SKM-1 (cell line): ENCODE data around the gene PAM.

ENCODE experiments used
- DNase-seq: peaks from one replicate; lab custom pipeline; 2025; ENCODE audit not compliant: unreplicated experiment; lab: John Stamatoyannopoulos, UW

The PAM gene

DNA sequence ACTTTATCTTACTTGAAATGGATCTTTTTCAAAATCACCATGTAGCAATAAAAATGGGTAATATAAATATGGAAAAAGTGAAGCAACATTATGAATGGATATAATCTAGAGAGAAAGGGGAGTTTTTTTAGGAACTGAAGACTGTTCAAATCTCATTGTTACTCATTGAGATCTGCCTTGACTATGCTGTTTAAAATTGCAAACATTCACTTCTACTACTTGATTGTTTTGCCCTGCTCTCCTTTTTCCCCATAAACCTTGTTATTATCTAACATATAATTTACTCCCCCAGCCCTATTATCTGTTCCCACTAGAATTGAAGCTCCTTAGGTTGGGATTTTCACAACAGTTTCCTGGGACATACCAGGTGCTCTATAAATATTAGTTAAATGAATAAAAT lies 22.0 kb downstream of the PAM start:
- DNase-seq = no peak

DNA sequence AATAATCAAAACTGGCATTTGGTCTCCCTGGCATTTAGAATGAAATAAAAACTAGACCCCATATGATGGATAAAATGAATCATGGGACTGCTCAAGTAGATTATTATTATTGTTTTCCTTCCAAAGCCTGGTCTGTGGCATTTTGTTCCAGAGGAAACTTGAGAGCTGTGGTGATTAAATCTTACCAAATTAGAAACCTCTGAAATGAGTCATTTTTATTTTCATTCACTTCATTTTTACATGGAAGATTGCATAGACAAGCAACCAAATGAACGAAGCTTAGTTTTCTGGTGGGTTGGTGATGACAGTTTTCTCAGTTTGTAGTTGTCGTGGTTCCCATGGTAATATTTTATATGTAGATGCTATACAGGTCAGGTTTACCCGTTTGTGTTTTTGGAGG lies 23.4 kb downstream of the PAM start:
- no peak for DNase-seq

DNA sequence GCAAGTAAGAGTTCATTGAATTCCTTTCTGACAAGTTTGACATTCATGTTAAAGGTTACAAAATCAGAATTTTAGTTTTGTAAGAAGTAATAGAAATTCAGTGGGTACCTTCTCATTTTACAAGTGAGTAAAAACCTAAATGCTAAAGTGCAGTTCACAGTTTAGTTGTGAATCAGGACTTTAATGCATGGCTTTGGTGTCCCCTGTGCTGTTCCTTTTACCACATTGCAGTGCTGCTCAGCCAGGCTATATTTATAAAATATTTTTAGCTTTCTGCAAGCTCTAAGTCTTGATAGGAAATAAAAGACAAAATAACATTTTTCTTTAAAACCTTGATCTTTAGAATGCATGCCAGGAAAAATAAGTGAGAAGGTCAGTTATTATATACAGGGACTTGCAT lies 26.3 kb downstream of the PAM start:
- no peak for DNase-seq

DNA sequence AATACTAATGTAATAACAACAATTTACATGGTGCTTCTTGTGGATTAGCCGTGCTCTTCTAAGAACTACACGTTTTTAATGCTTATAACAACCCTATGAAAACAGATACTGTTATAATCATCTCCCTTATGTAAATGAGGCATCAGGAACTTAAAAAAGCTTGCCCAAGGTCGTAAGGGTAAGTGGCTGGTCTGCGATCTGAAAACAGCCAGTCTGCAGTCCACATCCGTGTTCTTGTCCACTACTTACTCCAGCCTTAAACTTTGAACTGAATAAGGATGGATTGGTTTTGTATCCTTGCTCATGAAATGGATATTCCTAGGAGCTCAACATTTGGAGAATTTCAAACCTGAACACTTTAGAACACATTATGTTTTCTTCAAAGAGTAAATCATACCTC lies 26.7 kb downstream of the PAM start:
- no peak for DNase-seq

DNA sequence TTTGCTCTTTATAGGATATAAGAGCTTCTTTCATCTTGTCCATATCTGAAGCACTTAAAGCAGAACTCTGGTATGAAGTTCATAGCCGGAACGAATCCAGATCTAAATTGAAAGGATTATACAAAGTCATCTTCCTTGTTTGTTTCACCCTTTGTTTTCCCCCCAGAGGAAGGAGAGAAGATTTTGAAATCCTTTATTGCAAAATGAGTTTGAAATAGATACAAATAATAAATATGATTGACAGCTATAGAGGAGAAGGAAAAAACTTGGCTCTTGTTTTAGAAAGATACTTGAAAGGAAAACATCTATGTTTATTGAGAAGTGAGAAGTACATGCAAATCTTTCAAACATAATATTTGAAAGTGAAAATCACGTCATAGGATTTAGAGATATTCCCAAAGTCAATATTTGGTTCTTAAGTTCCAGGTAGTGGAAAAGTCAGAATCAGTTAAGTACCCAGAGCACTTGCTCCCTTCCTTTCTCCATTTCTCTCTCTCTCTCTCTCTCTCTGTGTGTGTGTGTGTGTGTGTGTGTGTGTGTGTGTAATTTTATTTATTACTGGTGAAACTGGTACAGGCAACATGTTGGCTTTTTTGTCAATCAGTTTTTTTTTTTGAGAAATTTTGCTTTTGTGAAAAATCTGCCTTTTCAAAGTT lies 27.2 kb downstream of the PAM start:
- DNase-seq = no peak

DNA sequence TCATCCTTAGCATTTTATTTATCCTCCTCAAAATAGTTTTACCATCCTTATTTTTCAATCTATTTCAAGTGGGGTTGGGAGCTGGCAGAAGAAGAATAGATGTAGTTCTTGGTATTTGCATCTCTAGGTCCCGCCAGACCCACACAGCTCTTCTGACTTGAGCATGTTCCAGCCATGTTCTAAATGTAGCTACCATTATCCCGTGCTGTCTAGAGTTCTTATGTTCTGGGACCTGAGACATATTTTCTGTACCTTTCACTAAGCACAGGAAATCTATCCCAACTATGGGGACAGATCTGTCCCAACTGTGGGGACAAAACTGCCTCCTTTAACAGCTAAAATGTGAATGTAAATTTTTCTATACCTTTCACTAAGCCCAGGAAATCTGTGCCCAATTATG lies 32.0 kb downstream of the PAM start:
- DNase-seq = no peak

DNA sequence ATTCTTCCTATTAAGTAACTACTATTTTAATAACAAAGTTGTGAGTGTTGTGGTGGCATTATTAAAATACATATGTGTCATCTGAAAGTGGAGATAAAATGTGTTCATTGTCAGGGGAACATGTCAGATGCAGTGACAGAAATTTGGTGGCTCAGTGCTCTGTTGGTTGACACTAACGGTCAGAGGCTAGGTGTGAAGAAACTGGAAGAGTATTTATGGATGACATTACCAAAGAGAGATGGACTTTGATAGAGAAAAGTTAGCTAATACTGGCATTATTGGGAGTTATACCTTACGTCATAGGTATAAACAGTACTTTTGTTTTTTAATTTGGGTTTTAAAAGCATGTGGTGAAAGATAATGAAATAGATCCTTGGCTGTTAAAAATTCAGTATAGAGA lies 33.7 kb downstream of the PAM start:
- no peak for DNase-seq

DNA sequence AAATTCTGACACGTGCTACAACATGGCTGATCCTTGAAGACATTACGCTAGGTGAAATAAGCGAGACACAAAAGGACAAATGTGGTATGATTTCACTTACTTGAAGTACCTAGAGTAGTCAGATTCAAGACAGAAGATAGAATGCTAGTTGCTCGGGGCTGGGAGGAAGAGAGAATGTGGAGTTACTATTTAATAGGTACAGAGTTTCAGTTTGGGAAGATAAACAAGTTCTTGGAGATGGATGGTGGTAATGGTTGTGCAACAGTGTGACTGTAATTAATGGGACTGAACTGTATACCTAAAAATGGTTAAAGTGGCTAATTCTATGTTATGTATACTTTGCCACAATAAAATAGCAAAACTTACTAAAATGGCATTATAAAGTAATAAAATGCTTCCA lies 34.4 kb downstream of the PAM start:
- DNase-seq = no peak

DNA sequence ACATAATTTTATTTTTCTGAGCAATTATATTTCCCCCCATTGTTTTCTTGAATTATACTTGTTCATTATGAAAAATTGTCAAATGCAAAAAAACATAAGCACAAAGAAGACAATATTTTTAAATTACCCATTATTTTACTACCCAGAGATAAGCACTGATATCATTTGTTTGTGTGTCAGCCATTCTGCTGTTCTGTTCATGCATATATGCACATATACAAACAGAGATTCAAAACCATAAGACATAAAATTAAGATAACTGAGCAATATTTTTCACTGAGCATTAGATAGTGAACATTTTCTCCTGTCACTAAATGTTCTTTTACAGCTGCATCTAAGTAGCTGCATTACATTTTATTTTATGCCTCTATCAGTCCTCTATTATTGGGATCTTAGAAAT lies 35.6 kb downstream of the PAM start:
- DNase-seq = no peak

DNA sequence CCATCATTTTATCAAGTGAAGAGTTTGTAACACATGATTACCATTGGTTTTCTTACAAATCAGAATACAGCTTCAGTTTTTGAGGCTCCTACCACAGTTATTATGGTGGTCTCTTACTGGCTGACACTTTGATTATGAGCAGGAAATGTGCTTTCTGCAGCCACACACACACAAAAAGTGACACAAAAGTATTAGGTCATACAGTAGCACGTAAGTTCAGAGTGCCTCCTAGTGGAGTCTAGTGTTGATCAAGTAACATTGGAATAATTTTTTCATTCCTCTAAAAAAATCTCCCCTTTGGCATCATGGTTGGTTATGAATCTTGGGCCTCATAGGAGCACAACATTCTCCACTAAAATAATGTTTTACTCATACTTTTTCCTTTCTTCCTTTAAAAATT lies 37.6 kb downstream of the PAM start:
- DNase-seq = no peak

DNA sequence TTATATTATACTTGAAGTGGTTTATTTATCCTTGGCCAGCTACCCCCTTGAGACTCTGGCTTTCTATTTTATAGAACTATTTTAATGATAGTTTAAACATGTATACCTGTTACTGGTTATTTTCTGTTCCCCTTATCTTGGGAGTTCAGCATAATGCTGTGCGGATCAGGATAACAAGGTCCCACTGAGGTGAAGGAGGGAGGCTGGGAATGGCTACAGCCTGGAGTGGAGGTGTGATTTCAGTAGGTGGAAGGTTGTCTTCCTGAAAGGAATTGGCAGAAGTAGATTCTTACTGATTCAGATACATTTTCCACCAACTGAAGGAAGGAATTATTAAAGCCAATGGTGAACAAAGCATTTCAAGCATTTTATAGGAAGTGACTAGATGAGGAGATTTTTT lies 38.9 kb downstream of the PAM start:
- DNase-seq = no peak

DNA sequence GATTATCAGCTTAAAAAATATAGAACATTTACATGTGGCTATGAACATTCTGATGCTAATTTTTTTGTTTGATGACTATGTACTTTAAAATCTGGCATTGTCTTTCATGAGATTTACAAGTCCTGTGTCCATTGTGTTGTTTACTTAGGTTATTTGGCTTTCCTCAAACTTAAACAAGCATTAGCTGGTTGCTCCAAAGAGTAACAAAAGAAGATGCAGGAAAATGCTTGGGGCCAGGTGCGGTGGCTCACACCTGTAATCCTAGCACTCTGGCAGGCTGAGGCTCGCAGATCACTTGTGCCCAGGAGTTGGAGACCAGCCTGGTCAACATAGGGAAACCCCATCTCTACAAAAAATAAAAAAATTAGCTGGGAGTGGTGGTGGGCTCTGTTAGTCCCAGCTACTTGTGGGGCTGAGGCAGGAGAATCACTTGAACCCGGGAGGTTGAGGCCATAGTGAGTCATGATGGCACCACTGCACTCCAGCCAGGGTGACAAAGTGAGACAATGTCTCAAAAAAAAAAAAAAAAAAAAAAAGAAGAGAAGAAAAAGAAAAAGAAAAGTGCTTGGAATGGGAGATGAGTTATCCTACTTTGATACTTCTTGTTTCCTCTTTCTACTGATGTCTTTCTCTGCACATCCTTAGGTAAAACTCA lies 39.7 kb downstream of the PAM start:
- no peak for DNase-seq

DNA sequence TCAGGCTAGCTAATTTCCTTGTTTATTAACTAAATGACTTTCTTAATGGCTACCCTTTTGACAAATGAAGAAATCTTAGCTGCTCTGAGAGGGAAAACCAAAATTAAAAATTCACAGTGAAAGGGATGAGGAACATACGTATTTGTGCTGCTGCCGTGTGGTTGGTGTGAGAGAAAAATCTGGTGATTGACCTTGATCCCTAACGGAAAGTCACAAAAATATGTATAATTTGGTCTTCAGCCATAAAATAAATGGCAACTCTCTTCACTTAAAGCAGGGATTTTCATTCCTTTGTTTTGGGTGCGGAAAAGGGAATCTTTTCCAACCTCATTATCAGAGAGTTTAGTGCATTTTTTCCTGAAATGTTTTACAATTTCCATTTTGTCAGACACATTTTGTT lies 40.4 kb downstream of the PAM start:
- no peak for DNase-seq

DNA sequence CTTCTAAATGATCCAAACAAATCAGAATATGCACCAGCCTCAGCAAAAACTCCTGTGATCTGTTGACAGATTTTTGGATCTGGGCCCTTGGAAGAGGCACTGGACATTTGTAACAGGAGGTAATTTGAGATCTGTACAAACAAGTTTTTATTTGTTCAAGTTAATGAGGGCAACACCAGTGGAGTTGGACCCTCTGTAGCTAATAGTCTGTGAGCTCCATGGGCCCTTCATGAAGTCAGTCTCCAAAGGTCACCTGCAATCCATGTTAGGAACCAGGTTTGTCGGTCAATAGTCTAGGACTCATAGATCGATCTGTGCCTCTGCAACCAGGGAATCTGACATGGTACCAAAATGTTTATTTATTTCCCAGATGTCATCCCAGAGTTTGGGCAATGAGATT lies 40.9 kb downstream of the PAM start:
- DNase-seq = no peak

DNA sequence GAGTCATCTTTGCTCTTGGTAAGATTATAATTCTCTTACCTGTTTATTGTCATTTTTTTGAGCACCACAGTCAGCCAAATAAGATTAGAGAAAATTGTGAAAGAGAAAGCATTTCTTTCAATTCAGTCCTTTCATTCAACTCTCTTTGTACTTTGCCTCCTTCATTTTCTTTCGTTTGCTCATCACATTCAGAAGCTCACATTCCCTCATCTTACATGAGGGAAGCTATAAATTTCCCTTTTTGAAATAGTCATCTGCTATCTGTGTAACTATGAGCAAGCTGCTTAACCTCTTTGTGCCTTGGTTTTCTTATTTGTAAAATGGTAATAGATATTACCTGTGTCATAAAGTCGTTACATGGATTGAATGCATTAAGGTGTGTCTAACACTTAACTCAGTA lies 41.4 kb downstream of the PAM start:
- no peak for DNase-seq

DNA sequence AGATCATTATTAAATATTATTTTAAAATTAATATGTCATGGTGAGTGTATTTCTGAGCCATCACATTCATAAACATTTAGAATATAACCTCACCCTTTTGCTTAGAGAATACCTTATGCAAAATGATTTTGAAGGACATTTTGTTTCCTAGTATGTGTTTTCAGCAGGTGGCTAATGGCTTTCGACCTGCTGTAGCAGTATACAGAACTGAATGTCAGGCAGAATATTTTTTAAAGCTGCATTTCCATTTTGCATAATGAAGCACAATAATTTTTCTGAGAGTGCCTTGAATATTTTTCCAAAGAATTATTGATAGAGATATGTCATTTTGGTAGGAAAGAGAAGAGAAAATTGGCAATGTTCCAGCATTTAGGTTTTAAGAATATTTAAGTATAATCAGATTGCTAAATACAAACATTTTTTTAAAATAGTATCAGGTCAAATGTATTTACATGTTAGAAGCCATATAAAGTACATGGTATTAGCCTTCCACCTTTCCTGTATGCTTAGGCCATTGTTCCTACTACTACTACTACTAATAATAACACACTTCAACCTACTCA lies 42.3 kb downstream of the PAM start:
- no peak for DNase-seq

DNA sequence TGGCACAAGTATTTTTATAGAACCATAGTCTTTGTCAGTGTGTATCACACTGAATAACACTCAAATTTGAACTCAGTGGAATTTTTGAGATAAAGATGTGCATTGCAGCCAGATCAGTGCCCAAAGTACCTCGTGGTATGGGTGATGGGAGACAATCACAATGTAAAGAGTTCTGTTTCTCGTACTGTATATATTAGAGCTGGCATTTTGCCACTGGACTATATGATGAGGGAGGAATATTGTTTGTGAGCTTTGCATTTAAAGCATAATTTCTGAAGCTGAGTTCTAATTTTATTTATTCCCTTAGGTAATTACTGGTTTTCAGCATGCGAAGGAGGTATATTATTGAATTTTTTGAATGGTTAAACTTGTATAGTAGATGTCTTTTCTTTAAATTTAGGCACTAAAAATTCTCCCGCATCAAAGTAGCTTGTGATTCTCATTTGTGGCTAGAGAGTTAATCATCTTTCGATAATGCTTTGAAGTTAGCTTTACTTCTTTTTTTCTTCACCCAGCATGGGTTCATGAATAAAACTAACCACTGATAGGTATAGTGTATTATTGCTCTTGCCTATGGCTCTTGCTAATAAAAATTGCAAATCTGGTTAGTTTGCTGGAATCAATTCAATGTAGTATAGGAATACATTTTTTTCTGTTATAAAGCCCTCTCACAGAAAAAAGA lies 43.1 kb downstream of the PAM start:
- no peak for DNase-seq

DNA sequence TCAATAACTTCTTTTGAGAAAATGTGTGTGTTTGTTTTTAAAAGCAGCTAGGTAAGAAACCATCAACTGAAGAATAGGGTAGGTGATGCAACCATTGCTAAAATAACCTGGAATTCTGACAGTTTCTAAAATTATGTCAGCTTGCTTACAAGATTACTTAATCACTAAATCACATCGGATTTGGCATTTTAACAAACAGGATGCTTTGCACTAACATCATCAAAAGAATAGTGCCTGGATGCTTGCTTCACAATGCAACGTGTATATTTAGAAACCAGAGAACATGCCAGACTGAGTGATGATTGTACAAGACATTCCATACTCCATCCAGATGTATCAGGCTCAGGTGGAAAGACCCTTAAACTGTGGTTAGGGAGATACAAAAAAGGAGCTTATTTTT lies 43.9 kb downstream of the PAM start:
- no peak for DNase-seq

DNA sequence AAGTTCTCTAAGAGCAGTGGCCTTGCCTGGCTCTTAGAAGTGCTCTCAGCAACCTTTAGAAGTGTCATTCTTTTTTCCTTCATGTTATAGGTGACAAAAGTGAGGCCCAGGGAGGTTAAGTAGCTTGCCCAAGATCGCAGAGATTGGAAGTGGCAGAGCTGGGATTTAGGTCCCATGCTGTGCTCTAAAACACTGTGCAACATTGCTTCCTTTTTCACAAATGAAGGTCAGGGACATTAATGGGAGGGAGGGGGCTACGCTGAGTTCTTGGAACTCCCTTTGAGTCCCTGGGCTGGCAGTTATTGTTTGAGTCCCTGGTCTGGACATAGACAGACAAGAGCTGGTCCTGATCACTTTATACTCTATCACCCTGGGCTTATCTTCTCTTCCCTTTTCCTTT lies 45.3 kb downstream of the PAM start:
- DNase-seq = no peak

DNA sequence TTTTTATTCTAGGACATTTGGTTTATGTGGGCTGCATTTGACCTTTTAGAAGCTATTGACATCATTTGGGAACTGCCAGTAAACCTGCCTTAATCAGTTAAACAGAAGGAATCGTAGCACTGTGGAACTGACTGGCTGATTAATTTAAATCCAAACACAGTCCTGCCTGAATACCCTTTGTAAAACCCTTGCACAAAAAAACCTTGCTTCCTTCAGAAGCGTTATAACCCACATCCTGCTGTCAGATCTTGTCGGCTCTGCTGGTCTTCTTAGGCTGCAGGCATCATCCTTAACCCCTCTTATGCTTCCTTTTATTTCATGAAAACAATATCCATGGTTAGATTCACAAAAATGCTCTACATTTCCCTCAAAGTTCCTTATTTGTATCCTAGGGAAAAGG lies 46.3 kb downstream of the PAM start:
- no peak for DNase-seq

DNA sequence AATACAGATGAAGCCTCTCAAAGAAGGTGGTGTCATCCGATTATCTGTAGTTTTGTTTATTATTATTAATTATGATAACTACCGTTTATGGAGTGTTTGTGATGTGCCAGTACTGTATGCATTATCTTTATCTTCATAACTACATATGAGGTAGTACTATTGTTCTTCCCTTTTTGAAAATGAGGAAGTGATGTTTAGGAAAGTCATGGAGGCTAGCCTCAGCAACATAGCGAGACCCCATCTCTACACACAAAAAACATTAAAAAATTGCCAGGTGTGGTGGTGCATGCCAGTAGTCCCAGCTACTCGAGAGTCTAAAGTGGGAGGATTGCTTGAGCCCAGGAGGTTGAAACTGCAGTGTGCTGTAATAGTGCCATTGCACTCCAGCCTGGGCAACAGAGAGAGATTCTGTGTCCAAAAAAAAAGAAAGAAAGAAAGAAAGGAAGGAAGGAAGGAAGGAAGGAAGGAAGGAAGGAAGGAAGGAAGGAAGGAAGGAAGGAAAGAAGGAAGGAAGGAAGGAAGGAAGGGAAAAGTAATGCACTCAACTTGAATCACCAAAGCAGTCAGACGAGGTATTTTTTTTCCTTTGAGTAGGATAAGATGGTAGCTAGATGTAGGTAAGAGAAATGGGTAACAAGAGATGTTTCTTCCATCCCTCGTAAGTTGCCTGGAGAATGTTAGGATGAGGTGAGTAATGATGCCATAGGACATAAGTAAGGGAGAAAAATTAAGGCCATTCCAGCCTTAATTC lies 47.8 kb downstream of the PAM start:
- peak; percentile 30 for DNase-seq
